ENCODE measurements around the gene XPR1.

DNA sequence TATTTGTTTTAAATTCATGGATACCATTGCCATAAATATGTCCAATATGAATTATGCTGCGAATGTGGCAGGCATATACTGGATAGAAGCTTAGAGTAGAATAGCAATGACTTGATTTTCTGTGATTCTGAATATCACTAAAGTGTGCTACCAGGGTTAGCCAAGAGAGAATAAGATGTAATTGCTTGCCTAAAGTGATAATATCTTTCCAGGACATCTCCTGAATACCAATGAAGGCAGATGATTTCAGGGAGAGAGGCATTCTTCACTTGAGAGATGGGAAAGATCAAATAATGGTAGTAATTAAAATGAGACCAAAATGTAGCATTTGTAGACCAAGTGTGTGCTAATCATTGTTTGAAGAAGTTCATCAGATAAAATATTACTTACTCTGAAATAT is 227.5 kb downstream of the XPR1 start:
- TF ChIP-seq, protein P1, sequence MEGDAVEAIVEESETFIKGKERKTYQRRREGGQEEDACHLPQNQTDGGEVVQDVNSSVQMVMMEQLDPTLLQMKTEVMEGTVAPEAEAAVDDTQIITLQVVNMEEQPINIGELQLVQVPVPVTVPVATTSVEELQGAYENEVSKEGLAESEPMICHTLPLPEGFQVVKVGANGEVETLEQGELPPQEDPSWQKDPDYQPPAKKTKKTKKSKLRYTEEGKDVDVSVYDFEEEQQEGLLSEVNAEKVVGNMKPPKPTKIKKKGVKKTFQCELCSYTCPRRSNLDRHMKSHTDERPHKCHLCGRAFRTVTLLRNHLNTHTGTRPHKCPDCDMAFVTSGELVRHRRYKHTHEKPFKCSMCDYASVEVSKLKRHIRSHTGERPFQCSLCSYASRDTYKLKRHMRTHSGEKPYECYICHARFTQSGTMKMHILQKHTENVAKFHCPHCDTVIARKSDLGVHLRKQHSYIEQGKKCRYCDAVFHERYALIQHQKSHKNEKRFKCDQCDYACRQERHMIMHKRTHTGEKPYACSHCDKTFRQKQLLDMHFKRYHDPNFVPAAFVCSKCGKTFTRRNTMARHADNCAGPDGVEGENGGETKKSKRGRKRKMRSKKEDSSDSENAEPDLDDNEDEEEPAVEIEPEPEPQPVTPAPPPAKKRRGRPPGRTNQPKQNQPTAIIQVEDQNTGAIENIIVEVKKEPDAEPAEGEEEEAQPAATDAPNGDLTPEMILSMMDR (IDR thresholded peaks at IDR 0.05; ENCODE audit: low read depth, low read length, poor library complexity, severe bottlenecking): no peak
- no peak for TF ChIP-seq EZH2phosphoT487 (IDR thresholded peaks at IDR 0.05; ENCODE audit: borderline replicate concordance, low read length)

Data from DOHH2 (cell line).